Stimulated activated naive CD8-positive, alpha-beta T cell treated with anti-CD3 and anti-CD28 coated beads, Interleukin-15, Interleukin-2, amounts not matched to agents 100 ng/mL and 50 ng/mL, for 24 hours (primary cell): Measurements from ENCODE around the gene COPA.

Source experiments
- H3K27ac Mint-ChIP-seq: one replicate; pipeline ENCODE4 v1.8.0; 2021; ENCODE audit warnings: mild to moderate bottlenecking, mixed read lengths
- H3K27me3 Mint-ChIP-seq: one replicate; pipeline ENCODE4 v1.8.0; 2021; ENCODE audit warnings: mixed read lengths
- H3K36me3 Mint-ChIP-seq: one replicate; pipeline ENCODE4 v1.8.0; 2021; ENCODE audit warnings: low read depth, mixed read lengths
- H3K4me1 Mint-ChIP-seq: one replicate; pipeline ENCODE4 v1.8.0; 2021; ENCODE audit warnings: low read depth, mixed read lengths
- H3K4me3 Mint-ChIP-seq: one replicate; pipeline ENCODE4 v1.8.0; 2021; ENCODE audit warnings: mild to moderate bottlenecking, mixed read lengths
- H3K9me3 Mint-ChIP-seq: one replicate; pipeline ENCODE4 v1.8.0; 2021; ENCODE audit warnings: mixed read lengths

The COPA gene

DNA sequence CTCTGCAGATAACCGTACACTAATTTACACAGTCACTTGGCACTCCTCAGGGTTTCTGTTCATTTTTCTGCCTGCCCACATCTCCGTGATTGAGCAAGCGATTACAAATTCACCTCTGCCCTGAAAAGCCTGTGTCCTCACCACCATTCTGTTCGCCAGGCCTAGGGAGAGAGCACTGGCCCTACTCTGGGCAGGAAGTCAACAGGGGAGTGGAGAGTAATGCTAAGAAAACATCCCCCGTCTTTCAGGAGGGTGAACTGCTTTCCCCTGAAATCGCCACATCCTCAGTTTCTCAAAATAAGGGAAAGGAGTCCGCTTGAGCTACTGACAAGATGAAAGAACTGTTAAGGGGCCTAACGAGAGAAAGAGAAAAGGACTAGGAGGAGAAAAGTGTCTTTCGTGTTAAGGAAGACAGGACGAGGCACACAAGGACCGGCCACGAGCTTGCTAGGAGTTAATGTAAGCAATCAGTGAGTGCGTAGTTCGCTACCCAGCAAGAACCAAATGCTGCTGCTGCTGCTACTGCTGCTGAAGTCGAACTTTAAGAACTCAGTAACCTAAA lies 58.7 kb downstream of the COPA start:
- H3K9me3 Mint-ChIP-seq, result no peaks in the 10 kb centered on the region
- H3K36me3 Mint-ChIP-seq, result peaks cover 29% of the 10 kb centered on the region
- peak overlapping the region; percentile 98 for H3K4me3 Mint-ChIP-seq
- H3K27ac Mint-ChIP-seq, result peak overlapping the region; percentile 93
- H3K4me1 Mint-ChIP-seq, result peaks cover 22% of the 10 kb centered on the region
- no peaks in the 10 kb centered on the region for H3K27me3 Mint-ChIP-seq

GRCh38 chr1:160282807-160283206 lies 60.2 kb downstream of the COPA start:
- Mint-ChIP-seq H3K4me1 (peaks cover 22% of the 10 kb centered on the region), H3K36me3 (peaks cover 28% of the 10 kb centered on the region), H3K27me3 (no peaks in the 10 kb centered on the region), H3K27ac (no peak overlapping the region), H3K4me3 (no peak overlapping the region), H3K9me3 (no peaks in the 10 kb centered on the region)

DNA sequence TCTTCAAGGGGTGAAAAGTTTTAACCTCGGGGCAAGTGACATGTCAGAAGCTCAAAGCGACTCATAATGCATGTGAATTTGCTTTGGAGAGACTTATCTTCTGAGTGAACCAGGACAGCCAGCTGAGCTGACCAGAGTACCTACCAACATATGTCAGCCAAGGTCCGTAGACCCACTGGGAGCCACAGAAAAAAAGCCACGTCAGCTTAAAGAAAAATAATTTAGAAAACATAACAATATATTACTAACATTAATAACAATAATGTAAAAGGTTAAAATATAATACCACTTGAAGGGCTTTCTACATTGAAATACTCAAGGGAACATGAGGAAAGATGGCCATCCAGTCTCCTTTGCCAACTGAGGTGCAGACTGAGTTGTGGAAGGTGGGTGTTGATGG lies 65.1 kb downstream of the COPA start:
- no peaks in the 10 kb centered on the region for H3K27me3 Mint-ChIP-seq
- H3K4me1 Mint-ChIP-seq, result no peaks in the 10 kb centered on the region
- peaks cover 38% of the 10 kb centered on the region for H3K36me3 Mint-ChIP-seq
- no peak overlapping the region for H3K4me3 Mint-ChIP-seq
- H3K27ac Mint-ChIP-seq, result no peak overlapping the region
- no peaks in the 10 kb centered on the region for H3K9me3 Mint-ChIP-seq

DNA sequence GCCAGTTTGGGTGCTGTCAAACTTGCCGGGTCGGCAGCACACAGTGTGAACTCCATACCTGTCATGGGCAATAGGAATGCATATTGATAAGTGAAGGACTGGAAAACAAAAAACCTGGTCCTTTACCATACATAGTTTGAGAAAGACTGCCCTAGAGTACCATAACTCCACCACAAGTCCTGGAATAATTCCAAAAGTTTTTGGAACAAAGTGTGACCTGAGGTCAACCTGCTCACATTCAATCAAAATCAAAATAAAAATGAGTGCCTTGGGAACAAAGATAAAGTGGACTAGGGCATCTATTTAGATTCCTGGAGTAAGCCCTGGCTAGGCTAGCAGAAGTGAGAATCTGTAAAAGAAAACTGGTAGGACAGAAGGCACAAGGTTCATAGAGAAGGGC lies 65.7 kb downstream of the COPA start:
- no peak overlapping the region for H3K27ac Mint-ChIP-seq
- H3K9me3 Mint-ChIP-seq, result no peaks in the 10 kb centered on the region
- H3K4me3 Mint-ChIP-seq, result no peak overlapping the region
- no peaks in the 10 kb centered on the region for H3K4me1 Mint-ChIP-seq
- no peaks in the 10 kb centered on the region for H3K27me3 Mint-ChIP-seq
- peaks cover 38% of the 10 kb centered on the region for H3K36me3 Mint-ChIP-seq

DNA sequence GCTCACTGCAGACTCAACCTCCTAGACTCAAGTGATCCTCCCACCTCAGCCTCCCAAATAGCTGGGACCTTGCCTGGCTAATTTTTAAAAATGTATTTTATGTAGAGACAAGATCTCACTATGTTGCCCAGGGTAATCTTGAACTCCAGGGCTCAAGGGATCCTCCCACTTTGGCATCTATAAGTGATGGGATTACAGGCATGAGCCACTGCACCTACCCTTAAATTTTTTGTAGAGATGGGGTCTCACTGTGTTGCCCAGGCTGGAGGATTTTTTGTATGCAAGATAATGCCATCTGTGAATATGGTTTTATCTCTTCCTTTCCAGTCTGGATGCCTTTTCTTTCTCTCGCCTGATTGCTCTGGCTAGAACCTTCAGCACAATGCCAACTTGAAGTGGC lies 72.0 kb downstream of the COPA start:
- Mint-ChIP-seq H3K27ac (no peak overlapping the region), H3K9me3 (no peaks in the 10 kb centered on the region), H3K4me1 (no peaks in the 10 kb centered on the region), H3K4me3 (no peak overlapping the region), H3K36me3 (peaks cover 3% of the 10 kb centered on the region), H3K27me3 (no peaks in the 10 kb centered on the region)

- H3K27ac Mint-ChIP-seq, result no peak overlapping the region
- no peaks in the 10 kb centered on the region for H3K27me3 Mint-ChIP-seq
- no peak overlapping the region for H3K4me3 Mint-ChIP-seq
- H3K9me3 Mint-ChIP-seq, result no peaks in the 10 kb centered on the region
- peaks cover 3% of the 10 kb centered on the region for H3K36me3 Mint-ChIP-seq
- H3K4me1 Mint-ChIP-seq, result peaks cover 14% of the 10 kb centered on the region
Observed at GRCh38 chr1:160267284-160267991, 75.6 kb downstream of the COPA start.

DNA sequence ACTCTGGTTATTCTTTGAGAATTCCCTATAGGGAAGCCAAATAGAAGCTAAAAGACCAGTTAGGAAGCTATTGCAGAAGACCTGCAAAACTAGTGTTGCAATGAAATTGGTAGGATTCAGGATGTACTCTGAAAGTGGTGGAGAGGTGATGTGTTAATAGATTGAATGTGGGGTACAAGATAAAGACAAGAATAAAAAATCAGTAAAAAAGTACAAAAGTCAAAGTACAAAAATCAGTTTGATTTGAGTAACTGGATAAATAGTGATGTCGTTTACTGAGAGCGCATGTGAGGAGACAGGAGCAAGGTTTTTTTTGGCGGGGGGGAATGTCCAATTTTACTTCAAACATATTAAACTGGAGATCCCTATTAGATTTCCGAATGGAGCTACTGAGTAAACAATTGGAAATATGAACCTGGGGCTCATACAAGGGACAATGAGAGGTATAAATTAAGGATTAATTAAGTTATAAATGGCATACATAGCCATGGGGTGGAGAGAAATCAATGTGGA lies 78.2 kb downstream of the COPA start:
- Mint-ChIP-seq H3K36me3 (peaks cover 16% of the 10 kb centered on the region), H3K4me1 (peaks cover 32% of the 10 kb centered on the region), H3K27me3 (no peaks in the 10 kb centered on the region), H3K9me3 (no peaks in the 10 kb centered on the region), H3K27ac (peak overlapping the region; percentile 6), H3K4me3 (no peak overlapping the region)

GRCh38 chr1:160261893-160262794 lies 80.9 kb downstream of the COPA start, which contains the start of gene DCAF8:
TSS of gene DCAF8 (minus strand) at chr1:160262549. CDS start at chr1:160244008, 18,541 bp downstream.
- peaks cover 29% of the 10 kb centered on the region for H3K36me3 Mint-ChIP-seq
- peak within 1 kb of the TSS; percentile 99 for H3K27ac Mint-ChIP-seq
- peaks cover 57% of the 10 kb centered on the region for H3K4me1 Mint-ChIP-seq
- no peaks in the 10 kb centered on the region for H3K9me3 Mint-ChIP-seq
- H3K4me3 Mint-ChIP-seq, result peak within 1 kb of the TSS; percentile 97
- no peaks in the 10 kb centered on the region for H3K27me3 Mint-ChIP-seq

DNA sequence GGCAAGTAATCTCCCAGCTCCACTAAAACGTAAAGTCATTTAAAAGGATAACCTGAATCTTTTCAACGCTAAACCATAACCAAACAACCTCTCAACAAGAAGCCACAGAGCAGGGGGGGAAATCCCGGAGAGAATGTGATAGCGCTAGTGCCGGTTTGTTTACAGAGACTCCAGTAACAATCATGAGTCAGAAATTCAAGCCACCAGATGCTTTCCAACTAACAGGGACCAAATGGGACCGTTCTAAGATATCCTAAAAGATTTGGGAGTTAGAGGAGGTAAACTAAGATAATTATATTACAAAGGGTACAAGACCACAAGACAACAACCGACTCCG lies 81.5 kb downstream of the COPA start:
- Mint-ChIP-seq H3K4me3 (peak overlapping the region; percentile 97), H3K9me3 (no peaks in the 10 kb centered on the region), H3K36me3 (peaks cover 31% of the 10 kb centered on the region)

GRCh38 chr1:160260406-160261382 lies 82.4 kb downstream of the COPA start:
- Mint-ChIP-seq H3K4me3 (peak overlapping the region; percentile 97), H3K4me1 (peaks cover 68% of the 10 kb centered on the region), H3K9me3 (no peaks in the 10 kb centered on the region), H3K27me3 (no peaks in the 10 kb centered on the region), H3K27ac (peak overlapping the region; percentile 99), H3K36me3 (peaks cover 35% of the 10 kb centered on the region)

More for the DNA sequence above, 81.5 kb downstream of the COPA start:
- Mint-ChIP-seq H3K4me1 (peaks cover 60% of the 10 kb centered on the region), H3K27ac (peak overlapping the region; percentile 99), H3K27me3 (no peaks in the 10 kb centered on the region)

- H3K27me3 Mint-ChIP-seq, result no peaks in the 10 kb centered on the region
- peaks cover 59% of the 10 kb centered on the region for H3K4me1 Mint-ChIP-seq
- H3K36me3 Mint-ChIP-seq, result peaks cover 35% of the 10 kb centered on the region
- no peaks in the 10 kb centered on the region for H3K9me3 Mint-ChIP-seq
- H3K4me3 Mint-ChIP-seq, result no peak overlapping the region
- no peak overlapping the region for H3K27ac Mint-ChIP-seq
Observed at GRCh38 chr1:160258177-160258798, 84.8 kb downstream of the COPA start.

GRCh38 chr1:160257411-160258015 lies 85.5 kb downstream of the COPA start:
- H3K9me3 Mint-ChIP-seq, result no peaks in the 10 kb centered on the region
- H3K36me3 Mint-ChIP-seq, result peaks cover 41% of the 10 kb centered on the region
- H3K4me1 Mint-ChIP-seq, result peaks cover 54% of the 10 kb centered on the region
- H3K4me3 Mint-ChIP-seq, result no peak overlapping the region
- no peaks in the 10 kb centered on the region for H3K27me3 Mint-ChIP-seq
- H3K27ac Mint-ChIP-seq, result no peak overlapping the region

DNA sequence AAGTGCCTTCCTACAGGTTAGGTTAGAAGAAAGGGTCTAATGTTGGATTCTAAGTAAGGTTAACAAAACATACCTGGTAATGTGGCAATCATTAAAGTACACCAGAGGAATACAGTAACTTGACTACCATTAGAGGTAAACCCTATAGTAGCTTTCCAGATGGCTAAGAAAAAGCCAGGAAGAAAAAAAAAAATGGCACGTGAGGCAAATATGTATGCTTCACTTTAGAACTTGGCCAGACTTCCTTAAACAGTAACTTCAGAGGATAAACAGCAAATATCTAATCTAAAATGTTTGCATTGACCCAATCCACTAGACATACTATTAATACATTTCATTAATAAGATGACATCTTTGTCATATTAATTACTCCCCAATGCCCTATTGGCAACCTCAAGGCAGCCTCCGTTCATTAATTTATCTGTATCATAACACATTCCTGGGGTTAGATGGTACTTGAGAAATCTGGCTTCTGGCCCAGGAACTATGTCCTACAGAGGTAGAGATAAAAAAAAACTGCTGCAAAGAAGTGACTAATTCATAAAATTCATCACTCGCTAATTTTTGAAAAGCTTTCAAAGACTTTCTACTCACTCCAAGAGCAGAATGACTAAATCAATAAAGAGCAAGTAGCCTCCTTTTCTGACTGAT lies 86.5 kb downstream of the COPA start:
- Mint-ChIP-seq H3K4me3 (no peak overlapping the region), H3K9me3 (no peaks in the 10 kb centered on the region), H3K27ac (no peak overlapping the region), H3K27me3 (no peaks in the 10 kb centered on the region), H3K36me3 (peaks cover 41% of the 10 kb centered on the region), H3K4me1 (peaks cover 55% of the 10 kb centered on the region)
